HG03159 (cell line): Measurements from ENCODE around the gene HSPBP1.

Source experiments
- ATAC-seq: cut with Tn5 transposase; IDR thresholded peaks from one replicate; pipeline ENCODE4 v1.9.1; 2021; ENCODE audit warnings: mild to moderate bottlenecking, moderate library complexity; ENCODE audit not compliant: unreplicated experiment

Gene HSPBP1

GRCh38 chr19:55223291-55224037, 56.4 kb downstream of the HSPBP1 start:
- ATAC-seq = no peak

- ATAC-seq = no peak
These were observed 59.4 kb downstream of the HSPBP1 start for GRCh38 chr19:55220525-55220924.

GRCh38 chr19:55216461-55217198, 63.3 kb downstream of the HSPBP1 start:
- ATAC-seq = no peak

GRCh38 chr19:55213547-55213946, 66.4 kb downstream of the HSPBP1 start:
- ATAC-seq = no peak

GRCh38 chr19:55212447-55212846, 67.5 kb downstream of the HSPBP1 start:
- ATAC-seq = no peak
